Measurements from ENCODE around the gene CPLANE1.
"Not testable (repeated sequence)": the region's sequence is repeated elsewhere in the genome, so short reads cannot be mapped to it uniquely, and the experiment has no call there.

The CPLANE1 gene

GRCh38 chr5:37248970-37249814 lies at the start of gene CPLANE1:
Gene CPLANE1 (minus strand): TSS chr5:37249376. CDS start chr5:37247698, 1,678 bp downstream.
- FAIRE-seq, result no peak

GRCh38 chr5:37296313-37296712 lies 47.1 kb upstream of the CPLANE1 start:
- FAIRE-seq, result not testable (repeated sequence)

GRCh38 chr5:37283214-37283820 lies 34.1 kb upstream of the CPLANE1 start:
- FAIRE-seq, result no peak

DNA sequence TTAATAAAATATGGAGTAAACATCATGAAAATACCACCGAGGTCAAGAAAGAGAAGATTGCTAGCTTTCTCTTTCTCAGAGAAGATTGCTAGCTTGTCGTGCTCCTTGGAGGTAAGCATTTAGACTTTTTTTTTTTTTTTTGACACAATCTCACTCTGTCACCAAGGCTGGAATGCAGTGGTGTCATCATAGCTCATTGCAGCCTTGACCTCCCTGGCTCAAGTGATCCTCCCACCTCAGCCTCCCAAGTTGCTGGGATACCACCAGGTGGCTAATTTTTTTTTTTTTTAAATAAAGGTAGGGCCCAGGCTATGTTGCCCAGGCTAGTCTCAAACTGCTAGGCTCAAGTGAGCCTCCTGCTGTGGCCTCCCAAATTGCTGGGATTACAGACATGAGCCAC lies 26.3 kb upstream of the CPLANE1 start:
- no peak for FAIRE-seq

DNA sequence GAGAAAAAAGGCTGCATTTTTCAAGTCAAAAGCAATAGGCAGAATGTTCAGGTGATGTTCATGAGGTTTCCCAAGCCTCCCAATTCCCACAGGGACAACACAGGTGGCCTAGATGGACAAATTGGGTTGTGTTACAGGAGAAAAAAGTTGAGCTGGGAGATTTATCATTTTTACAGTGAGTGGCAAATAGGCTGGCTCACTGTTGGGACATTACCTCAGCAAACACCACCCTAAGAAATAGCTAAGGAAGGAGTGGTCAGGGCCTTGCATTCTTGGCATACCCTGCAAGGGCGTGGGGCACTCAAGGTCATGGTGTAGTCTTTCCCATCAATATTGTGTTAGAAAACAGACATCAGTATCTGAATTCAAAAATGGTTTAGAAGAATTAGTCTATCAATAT lies 23.3 kb upstream of the CPLANE1 start:
- no peak for FAIRE-seq

DNA sequence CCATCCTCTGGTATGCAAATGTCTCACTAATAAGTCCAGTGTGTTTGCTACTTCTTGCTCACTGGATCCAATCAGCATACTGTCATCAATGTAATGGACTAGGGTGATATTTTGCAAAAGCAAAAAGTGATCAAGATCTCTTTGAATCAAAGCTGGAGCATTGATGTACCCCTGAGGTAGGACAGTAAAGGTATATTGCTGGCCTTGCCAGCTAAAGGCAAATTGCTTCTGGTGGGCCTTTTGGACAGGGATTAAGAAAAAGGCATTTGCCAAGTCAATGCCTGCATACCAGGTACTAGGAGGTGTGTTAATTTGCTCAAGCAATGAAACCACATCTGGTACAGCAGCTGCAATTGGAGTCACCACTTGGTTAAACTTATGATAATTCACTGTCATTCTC lies 18.9 kb upstream of the CPLANE1 start:
- not testable (repeated sequence) for FAIRE-seq

DNA sequence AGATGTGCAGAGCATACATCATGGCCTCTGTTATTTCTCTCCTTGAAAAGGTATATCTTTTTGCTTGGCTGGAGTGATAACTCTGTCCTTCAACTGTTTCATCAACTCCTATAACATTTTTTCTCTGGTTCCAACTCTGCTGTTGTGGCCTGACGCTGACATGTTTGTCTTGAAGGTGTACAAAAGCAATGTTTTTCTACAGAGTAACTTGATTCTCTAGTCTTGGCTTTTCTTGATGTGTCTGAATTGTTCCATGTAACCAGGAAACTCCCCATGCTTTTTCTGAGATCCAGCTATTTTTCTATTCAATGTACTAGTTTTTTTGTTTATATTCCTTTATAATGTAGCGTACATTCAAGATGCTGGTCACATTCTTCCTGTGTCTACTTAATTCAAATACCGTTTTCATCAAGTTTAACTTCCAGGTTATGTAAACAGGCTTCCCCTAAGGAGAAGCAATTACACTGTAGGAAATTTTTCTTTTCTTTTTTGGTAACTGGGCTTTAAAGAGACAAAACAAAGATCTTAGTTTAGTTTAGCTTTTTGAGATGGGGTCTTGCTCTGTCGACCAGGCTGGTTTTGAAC lies 6.7 kb upstream of the CPLANE1 start:
- FAIRE-seq, result no peak

- FAIRE-seq, result no peak
These were observed 5.4 kb upstream of the CPLANE1 start for GRCh38 chr5:37254581-37254980.

GRCh38 chr5:37251665-37252064 lies 2.5 kb upstream of the CPLANE1 start:
- FAIRE-seq, result no peak

DNA sequence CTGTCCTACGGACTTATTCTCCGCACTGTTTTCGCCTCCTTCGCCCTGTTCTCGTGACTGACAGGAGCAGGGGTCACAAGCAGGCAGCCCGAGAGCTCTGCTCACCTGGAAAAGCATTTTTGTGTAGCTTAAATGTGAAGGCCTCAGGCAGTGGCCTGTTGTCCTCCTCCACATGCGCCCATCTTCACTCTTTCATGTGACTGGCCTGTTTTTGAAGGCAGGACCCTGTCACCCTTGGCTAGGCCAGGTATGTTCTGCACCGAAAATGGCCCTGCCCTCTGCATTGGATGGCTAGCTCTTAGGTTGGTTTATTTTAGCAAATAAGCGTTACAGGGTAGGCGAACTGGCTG lies 614 bp upstream of the CPLANE1 start:
- no peak for FAIRE-seq

DNA sequence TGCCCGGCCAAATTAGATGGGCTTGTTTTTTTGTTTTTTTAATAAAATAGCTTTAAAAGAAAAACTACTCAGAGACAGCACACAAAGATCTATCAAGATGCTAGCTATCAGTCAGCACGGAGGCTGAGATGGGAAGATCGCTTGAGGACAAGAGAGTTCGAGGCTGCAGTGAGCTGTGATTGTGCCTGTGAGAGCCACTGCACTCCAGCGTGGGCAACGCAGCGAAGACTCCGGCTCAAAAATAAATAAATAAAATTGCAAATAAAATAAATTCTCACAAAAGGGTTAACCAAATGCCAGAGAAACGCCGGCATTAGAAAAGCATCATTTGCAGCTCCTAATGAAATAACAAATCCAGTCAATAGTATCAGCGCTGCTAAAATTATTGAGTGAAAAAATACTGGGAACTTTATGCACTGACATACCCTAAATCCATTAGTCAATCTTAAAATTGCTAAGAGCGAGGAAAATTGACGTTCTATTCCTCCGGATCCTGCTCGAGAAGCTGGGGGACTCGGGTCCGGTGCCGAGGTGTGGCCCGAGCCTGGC lies 681 bp downstream of the CPLANE1 start:
- FAIRE-seq, result no peak

- FAIRE-seq, result no peak
These were observed 1.7 kb downstream of the CPLANE1 start for GRCh38 chr5:37247496-37247895.

DNA sequence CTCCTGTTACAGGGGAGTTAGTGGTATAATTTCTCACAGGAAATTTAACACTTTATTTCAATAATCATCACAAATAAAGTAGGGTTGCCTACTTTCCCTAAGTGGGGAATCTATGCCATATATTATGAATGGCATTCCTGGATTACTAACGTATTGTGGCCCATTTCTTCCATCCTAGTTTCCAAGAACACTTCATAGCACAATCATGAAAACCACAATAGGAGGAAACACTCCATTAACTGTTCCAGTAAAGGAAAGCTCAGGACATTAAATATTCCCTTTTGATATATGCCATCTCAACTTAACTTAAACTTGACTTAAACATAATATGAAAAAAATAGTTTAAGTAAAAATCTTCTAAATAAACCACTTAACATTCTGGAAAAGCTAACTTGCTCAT lies 2.1 kb downstream of the CPLANE1 start:
- FAIRE-seq, result no peak

GRCh38 chr5:37234288-37234687 lies 14.9 kb downstream of the CPLANE1 start:
- peak; percentile 21 for FAIRE-seq

DNA sequence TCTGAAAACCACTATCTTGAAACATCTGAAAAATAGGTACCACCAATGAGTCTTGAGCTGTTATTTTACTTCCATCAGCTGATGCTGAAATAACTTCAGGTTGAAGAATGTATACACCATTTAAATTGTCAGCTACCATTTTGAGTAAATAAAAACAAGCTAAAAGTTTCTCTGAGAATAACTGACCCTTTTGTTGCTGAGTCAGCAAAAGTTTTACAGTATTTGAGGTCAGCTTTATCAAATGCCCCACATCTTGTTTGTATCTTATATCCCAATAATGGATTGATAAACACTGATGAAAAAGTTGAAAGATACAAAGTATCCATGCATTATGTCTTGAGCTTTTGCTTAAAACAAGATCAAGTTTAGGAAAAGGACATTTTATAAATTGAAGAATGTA lies 22.8 kb downstream of the CPLANE1 start:
- FAIRE-seq, result no peak

DNA sequence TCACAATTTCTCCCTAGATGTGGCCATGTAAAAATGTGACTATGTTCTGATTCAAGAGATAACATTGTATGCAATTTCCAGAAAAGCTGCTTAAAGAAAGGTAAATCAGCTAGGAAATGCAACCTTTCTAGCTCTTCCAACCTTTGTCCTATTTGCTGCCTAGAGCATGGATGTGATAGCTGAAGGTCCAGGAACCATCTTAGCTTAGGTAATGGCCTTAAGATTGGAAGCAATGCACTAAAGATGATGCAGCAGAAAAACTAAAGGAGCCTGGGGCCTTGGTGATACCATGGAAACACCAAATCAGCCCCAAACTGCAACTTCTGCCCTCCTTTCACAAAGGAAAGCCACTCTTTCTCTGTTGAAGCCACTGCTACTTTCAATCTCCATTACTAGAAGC lies 27.0 kb downstream of the CPLANE1 start:
- no peak for FAIRE-seq

DNA sequence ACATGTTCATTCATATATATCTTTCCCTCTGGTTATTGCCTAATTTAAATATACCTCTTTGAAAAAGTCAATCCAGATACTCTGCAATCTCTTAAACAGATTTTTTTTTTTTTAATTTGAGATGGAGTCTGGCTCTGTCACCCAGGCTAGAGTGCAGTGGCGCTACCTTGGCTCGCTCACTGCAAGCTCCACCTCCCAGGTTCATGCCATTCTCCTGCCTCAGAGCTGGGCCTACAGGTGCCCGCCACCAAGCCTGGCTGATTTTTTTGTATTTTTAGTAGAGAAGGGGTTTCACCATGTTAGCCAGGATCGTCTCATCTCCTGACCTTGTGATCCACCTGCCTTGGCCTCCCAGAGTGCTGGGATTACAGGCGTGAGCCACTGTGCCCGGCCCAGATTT lies 28.8 kb downstream of the CPLANE1 start:
- not testable (repeated sequence) for FAIRE-seq

- FAIRE-seq, result not testable (repeated sequence)
These were observed 29.8 kb downstream of the CPLANE1 start for GRCh38 chr5:37219384-37219783.

- no peak for FAIRE-seq
These were observed 31.2 kb downstream of the CPLANE1 start for GRCh38 chr5:37217976-37218375.

DNA sequence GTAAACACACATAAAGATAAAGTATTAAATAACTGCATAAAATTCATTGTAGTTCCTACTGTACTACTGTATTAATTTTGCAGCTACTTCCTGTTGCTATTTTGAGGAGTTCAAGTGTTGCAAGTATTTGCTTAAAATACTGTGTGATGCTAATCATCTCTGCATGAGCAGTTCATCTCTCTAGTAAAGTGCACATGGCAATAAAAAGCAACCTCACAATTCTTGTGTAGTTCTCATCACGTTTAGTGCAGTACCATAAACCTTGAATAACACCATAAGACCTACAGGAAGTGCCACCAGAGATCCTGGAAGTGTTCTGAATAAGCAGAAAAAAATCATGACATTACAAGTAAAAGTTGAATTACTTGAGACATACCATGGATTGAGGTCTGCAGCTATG lies 34.6 kb downstream of the CPLANE1 start:
- no peak for FAIRE-seq

DNA sequence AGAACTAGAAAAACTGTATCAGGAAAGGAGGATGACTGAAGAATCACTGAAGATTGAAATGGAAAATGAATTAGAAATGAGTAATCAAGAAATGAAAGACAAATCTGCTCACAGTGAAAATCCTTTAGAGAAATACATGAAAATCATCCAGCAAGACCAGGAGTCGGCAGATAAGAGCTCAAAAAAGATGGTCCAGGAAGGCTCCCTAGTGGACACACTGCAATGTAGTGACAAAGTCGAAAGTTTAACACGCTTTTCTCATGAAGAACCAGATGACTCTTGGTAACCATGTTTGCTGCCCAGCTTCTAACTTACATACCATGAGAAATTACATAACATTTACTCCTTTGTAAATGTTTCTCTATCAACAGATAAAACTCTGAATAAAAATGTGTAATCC lies 37.1 kb downstream of the CPLANE1 start:
- FAIRE-seq, result no peak

DNA sequence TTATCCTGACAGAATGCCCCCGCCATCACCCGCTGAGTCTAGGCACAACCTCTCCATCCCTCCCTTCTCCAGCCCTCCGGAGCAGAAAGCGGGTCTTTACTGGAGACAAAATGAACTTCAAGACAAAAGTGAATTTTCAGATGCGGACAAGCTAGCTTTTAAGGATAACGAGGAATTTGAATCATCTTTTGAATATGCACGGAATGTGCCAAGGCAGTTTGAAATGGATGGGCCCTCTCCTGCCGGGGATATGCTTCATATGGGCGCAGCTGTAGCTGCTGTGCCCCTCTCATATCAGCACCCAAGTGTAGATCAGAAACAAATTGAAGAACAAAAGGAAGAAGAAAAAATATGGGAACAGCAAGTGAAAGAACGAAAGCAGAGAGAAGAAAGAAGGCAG lies 37.5 kb downstream of the CPLANE1 start:
- no peak for FAIRE-seq

GRCh38 chr5:37208883-37209797 lies 40.0 kb downstream of the CPLANE1 start:
- FAIRE-seq, result no peak

Data from endometrium (tissue), 2 donors.